K562 (cell line): Measurements from ENCODE around the gene RNASEH2A. TPM values are rescaled to one million over a fixed set of nuclear protein-coding genes. Genes with fewer than 3 reads are reported as not detected.

ENCODE experiments used
- ARID4B ChIP-seq: sonication (generic); formaldehyde crosslinking; IDR thresholded peaks from 2 replicates; pipeline ENCODE4 v1.8.0; 2022; ENCODE audit warnings: mild to moderate bottlenecking, missing genetic modification reagents
- CHD4 ChIP-seq: fragments of 200-600 bp; sonication (generic); IDR thresholded peaks from 3 replicates; pipeline ENCODE4 v1.6.1; 2012; ENCODE audit warnings: low read depth, mild to moderate bottlenecking, mixed read lengths, low read length, inconsistent platforms; ENCODE audit not compliant: insufficient read depth, insufficient replicate concordance, poor library complexity, severe bottlenecking
- DPF2 ChIP-seq: fragments of 450-650 bp; IDR thresholded peaks from 2 replicates; pipeline ENCODE4 v1.6.1; 2016
- ELF4 ChIP-seq: fragments of 450-650 bp; formaldehyde crosslinking; IDR thresholded peaks from 2 replicates; pipeline ENCODE4 v1.4.0; 2022; ENCODE audit warnings: missing genetic modification characterization
- GTF3C2 ChIP-seq: IDR thresholded peaks from 3 replicates; pipeline ENCODE4 v1.6.1; 2011; ENCODE audit warnings: borderline replicate concordance, mild to moderate bottlenecking, moderate library complexity; ENCODE audit not compliant: insufficient read length; ENCODE audit errors: extremely low read depth
- HCFC1 ChIP-seq: IDR thresholded peaks from 2 replicates; pipeline ENCODE4 v1.6.1; 2012; ENCODE audit warnings: low read depth, low read length, improper control_type of control experiment
- HES1 ChIP-seq: fragments of 450-650 bp; IDR thresholded peaks from 2 replicates; pipeline ENCODE4 v1.6.1; 2016; ENCODE audit warnings: low read depth, mild to moderate bottlenecking, moderate library complexity
- ILK ChIP-seq: fragments of 450-650 bp; IDR thresholded peaks from 2 replicates; pipeline ENCODE4 v1.6.1; 2016; ENCODE audit warnings: missing genetic modification characterization, low read depth, mild to moderate bottlenecking, missing compliant biosample characterization, moderate library complexity, borderline replicate concordance
- NR1H2 ChIP-seq: sonication (generic); formaldehyde crosslinking; IDR thresholded peaks from 2 replicates; pipeline ENCODE4 v1.4.0; 2020; ENCODE audit warnings: mild to moderate bottlenecking, missing genetic modification reagents
- USF2 ChIP-seq: sonication (generic); formaldehyde crosslinking; IDR thresholded peaks from 2 replicates; pipeline ENCODE4 v1.5.0; 2020; ENCODE audit warnings: missing genetic modification reagents
- ZNF124 ChIP-seq: sonication (generic); formaldehyde crosslinking; IDR thresholded peaks from 2 replicates; pipeline ENCODE4 v1.8.1; 2022; ENCODE audit warnings: missing genetic modification reagents
- ZNF431 ChIP-seq: sonication (generic); formaldehyde crosslinking; IDR thresholded peaks from 2 replicates; pipeline ENCODE4 v1.8.0; 2022; ENCODE audit warnings: mild to moderate bottlenecking, missing genetic modification reagents
- polyA plus RNA-seq, 8 experiments: library from polyadenylated mRNA; depleted of rRNA in 4 of 8; stranded (reverse) in 5 of 8; unstranded in 3 of 8; fragments of >200 nt; fragmentation: Nextera tagmentation in 2 of 8; fragmentation: Illumina TruSeq in 1 of 8; extraction: Ambion mirVana in 2 of 8; extraction: Trizol in 1 of 8; gene quantifications; 2 replicates each; pipeline versions ENCODE4 v1.2.1 to v1.2.3, GENCODE V29; 2011 to 2014; ENCODE audit warnings: inconsistent platforms in 1 of 8, missing spikeins in 1 of 8
- total RNA-seq, 7 experiments: library from RNA; depleted of rRNA in 6 of 7; stranded (reverse); fragments of >200 nt in 6 of 7; fragmentation: Illumina TruSeq in 2 of 7; extraction: Trizol in 2 of 7; gene quantifications; 2 replicates each; pipeline versions ENCODE4 v1.2.1 to v1.2.3, GENCODE V29; 2011 to 2021; ENCODE audit warnings: low replicate concordance in 1 of 7

The RNASEH2A gene
- total and polyA plus RNA-seq, 9 of the 15 experiments (the other 6 are each of a cell fraction or from before 2014, with no cell fraction given): 22.3 to 78.0 (median 61.7) TPM

- TF ChIP-seq ARID4B (CRISPR knock-in tag) (no peak; the same call in 1 of the 2 replicates), ELF4 (CRISPR knock-in tag) (peak; percentile 62; the same call in 1 of the 2 replicates), ZNF431 (CRISPR knock-in tag) (no peak), USF2 (CRISPR knock-in tag) (no peak), NR1H2 (CRISPR knock-in tag) (no peak), HCFC1 (no peak), ZNF124 (CRISPR knock-in tag) (no peak), GTF3C2 (no peak), ILK (no peak), CHD4 (no peak), HES1 (no peak), DPF2 (peak; percentile 97)
These were observed 22.0 kb upstream of the RNASEH2A start (continued) for GRCh38 chr19:12784394-12784870.
